Ishikawa (cell line): ENCODE measurements around the gene HEYL.

ENCODE experiments used
- CEBPB ChIP-seq: IDR thresholded peaks from 2 replicates; pipeline ENCODE4 v1.6.1; 2012
- CREB1 ChIP-seq: IDR thresholded peaks from 2 replicates; pipeline ENCODE4 v1.6.1; 2012; ENCODE audit warnings: low read depth
- EGR1 ChIP-seq: IDR thresholded peaks from 2 replicates; pipeline ENCODE4 v1.6.1; 2012
- EP300 ChIP-seq: IDR thresholded peaks from 2 replicates; pipeline ENCODE4 v1.6.1; 2012; ENCODE audit warnings: borderline replicate concordance
- MAX ChIP-seq: IDR thresholded peaks from 2 replicates; pipeline ENCODE4 v1.6.1; 2012
- NFIC ChIP-seq: IDR thresholded peaks from 2 replicates; pipeline ENCODE4 v1.6.1; 2012
- RAD21 ChIP-seq: IDR thresholded peaks from 2 replicates; pipeline ENCODE4 v1.6.1; 2012; ENCODE audit warnings: low read depth
- REST ChIP-seq: IDR thresholded peaks from 2 replicates; pipeline ENCODE4 v1.6.1; 2012; ENCODE audit warnings: low read depth, mild to moderate bottlenecking
- TAF1 ChIP-seq: IDR thresholded peaks from 2 replicates; pipeline ENCODE4 v1.6.1; 2012; ENCODE audit warnings: low read depth, mild to moderate bottlenecking

- TF ChIP-seq CREB1 (no peak), TAF1 (no peak), EP300 (no peak), NFIC (no peak), MAX (no peak), REST (no peak), RAD21 (no peak), CEBPB (no peak), EGR1 (no peak)
Measured at GRCh38 chr1:39668111-39668510, 28.7 kb upstream of the HEYL start.
